Ishikawa (cell line): ENCODE measurements around the gene SASH1.

Experiments
- CEBPB ChIP-seq: IDR thresholded peaks from 2 replicates; pipeline ENCODE4 v1.6.1; 2012
- CREB1 ChIP-seq: IDR thresholded peaks from 2 replicates; pipeline ENCODE4 v1.6.1; 2012; ENCODE audit warnings: low read depth
- EGR1 ChIP-seq: IDR thresholded peaks from 2 replicates; pipeline ENCODE4 v1.6.1; 2012
- EP300 ChIP-seq: IDR thresholded peaks from 2 replicates; pipeline ENCODE4 v1.6.1; 2012; ENCODE audit warnings: borderline replicate concordance
- FOXM1 ChIP-seq: IDR thresholded peaks from 2 replicates; pipeline ENCODE4 v1.6.1; 2012; ENCODE audit warnings: low read depth, borderline replicate concordance
- NFIC ChIP-seq: IDR thresholded peaks from 2 replicates; pipeline ENCODE4 v1.6.1; 2012
- RAD21 ChIP-seq: IDR thresholded peaks from 2 replicates; pipeline ENCODE4 v1.6.1; 2012; ENCODE audit warnings: low read depth
- TAF1 ChIP-seq: IDR thresholded peaks from 2 replicates; pipeline ENCODE4 v1.6.1; 2012; ENCODE audit warnings: low read depth, mild to moderate bottlenecking
- TCF12 ChIP-seq: IDR thresholded peaks from 2 replicates; pipeline ENCODE4 v1.6.1; 2012; ENCODE audit warnings: low read depth
- TEAD4 ChIP-seq: IDR thresholded peaks from 2 replicates; pipeline ENCODE4 v1.6.1; 2012
- YY1 ChIP-seq: IDR thresholded peaks from 2 replicates; pipeline ENCODE4 v1.6.1; 2012; ENCODE audit warnings: low read depth
- ZBTB7A ChIP-seq: IDR thresholded peaks from 2 replicates; pipeline ENCODE4 v1.6.1; 2012; ENCODE audit warnings: low read depth
- TF ChIP-seq, protein P1 (sequence below): IDR thresholded peaks from 2 replicates; pipeline ENCODE4 v1.6.1; 2012
- TF ChIP-seq, protein P2 (sequence below): IDR thresholded peaks from 2 replicates; pipeline ENCODE4 v1.6.1; 2012
- TF ChIP-seq, protein P3 (sequence below): IDR thresholded peaks from 2 replicates; pipeline ENCODE4 v1.6.1; 2012; ENCODE audit warnings: low read depth, mild to moderate bottlenecking

The SASH1 gene

DNA sequence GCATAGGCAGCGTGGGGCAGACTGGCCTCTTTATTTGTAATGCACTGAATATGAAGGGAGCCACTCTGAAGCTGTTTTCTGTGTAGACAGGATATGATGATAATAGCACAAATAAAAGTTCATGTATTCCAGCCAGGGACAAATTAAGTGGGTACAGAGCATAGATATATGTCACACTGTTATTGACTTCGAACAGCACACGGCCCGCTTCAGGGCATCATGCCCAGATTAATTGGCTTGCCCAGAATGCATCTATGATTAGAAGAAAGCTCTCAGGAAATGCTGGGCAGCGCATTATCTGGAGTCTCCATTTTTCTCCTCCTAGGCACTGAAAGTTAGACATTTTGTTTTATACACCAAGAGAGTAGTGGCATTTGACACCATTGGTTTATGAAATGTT is 26.3 kb upstream of the SASH1 start:
- TF ChIP-seq RAD21 (no peak), CREB1 (no peak), CEBPB (no peak), ZBTB7A (no peak), EGR1 (no peak), NFIC (no peak), YY1 (no peak), TEAD4 (no peak), TAF1 (no peak), TCF12 (no peak), EP300 (no peak), FOXM1 (no peak)
- TF ChIP-seq, protein P1, sequence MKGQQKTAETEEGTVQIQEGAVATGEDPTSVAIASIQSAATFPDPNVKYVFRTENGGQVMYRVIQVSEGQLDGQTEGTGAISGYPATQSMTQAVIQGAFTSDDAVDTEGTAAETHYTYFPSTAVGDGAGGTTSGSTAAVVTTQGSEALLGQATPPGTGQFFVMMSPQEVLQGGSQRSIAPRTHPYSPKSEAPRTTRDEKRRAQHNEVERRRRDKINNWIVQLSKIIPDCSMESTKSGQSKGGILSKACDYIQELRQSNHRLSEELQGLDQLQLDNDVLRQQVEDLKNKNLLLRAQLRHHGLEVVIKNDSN: no peak
- TF ChIP-seq, protein P2, sequence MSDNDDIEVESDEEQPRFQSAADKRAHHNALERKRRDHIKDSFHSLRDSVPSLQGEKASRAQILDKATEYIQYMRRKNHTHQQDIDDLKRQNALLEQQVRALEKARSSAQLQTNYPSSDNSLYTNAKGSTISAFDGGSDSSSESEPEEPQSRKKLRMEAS: no peak
- TF ChIP-seq, protein P3, sequence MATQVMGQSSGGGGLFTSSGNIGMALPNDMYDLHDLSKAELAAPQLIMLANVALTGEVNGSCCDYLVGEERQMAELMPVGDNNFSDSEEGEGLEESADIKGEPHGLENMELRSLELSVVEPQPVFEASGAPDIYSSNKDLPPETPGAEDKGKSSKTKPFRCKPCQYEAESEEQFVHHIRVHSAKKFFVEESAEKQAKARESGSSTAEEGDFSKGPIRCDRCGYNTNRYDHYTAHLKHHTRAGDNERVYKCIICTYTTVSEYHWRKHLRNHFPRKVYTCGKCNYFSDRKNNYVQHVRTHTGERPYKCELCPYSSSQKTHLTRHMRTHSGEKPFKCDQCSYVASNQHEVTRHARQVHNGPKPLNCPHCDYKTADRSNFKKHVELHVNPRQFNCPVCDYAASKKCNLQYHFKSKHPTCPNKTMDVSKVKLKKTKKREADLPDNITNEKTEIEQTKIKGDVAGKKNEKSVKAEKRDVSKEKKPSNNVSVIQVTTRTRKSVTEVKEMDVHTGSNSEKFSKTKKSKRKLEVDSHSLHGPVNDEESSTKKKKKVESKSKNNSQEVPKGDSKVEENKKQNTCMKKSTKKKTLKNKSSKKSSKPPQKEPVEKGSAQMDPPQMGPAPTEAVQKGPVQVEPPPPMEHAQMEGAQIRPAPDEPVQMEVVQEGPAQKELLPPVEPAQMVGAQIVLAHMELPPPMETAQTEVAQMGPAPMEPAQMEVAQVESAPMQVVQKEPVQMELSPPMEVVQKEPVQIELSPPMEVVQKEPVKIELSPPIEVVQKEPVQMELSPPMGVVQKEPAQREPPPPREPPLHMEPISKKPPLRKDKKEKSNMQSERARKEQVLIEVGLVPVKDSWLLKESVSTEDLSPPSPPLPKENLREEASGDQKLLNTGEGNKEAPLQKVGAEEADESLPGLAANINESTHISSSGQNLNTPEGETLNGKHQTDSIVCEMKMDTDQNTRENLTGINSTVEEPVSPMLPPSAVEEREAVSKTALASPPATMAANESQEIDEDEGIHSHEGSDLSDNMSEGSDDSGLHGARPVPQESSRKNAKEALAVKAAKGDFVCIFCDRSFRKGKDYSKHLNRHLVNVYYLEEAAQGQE: no peak

DNA sequence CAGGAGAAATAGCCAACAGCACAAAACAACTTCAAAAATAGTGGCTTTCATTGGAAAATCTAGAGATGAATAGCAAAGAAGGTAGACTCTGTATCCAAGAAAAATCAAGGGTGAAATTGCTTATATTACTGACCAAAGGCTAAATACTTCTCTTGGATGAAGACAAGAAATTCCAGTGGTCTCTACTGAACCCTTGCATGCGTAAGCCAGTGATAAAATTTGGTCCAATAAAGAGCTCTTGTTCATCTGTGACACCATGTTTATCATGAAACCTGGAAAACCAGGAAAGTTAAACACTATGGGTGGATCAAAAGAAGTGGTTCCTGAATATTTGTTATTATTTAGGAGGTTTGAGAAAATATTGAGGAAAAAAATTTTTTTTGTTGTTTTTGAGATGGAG is 25.6 kb upstream of the SASH1 start:
- TF ChIP-seq TCF12 (no peak), CREB1 (no peak), NFIC (no peak), EGR1 (no peak), FOXM1 (no peak), EP300 (no peak), TAF1 (no peak), TEAD4 (no peak), CEBPB (no peak), RAD21 (no peak), ZBTB7A (no peak), YY1 (no peak)
- TF ChIP-seq, protein P3: no peak
- TF ChIP-seq, protein P2: no peak
- TF ChIP-seq, protein P1: no peak

DNA sequence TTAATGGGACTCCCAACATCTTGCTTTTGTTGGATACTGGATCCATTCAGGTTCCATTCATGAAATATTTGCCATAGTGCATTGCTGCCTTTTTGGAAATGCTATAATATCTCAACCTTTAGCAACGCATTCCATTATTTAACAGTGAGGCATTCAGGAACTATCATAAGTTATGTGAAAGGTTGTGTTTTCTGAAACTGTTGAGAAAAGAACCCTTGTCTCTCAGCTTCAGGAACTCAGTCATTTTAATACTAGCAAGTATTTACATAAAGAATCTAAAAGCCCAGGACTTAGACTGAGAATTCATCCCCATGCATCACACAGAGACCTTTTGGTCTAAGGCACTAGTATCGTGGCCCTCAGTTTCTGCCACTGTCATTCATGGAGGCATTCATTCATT is 24.9 kb upstream of the SASH1 start:
- TF ChIP-seq EGR1 (no peak), YY1 (no peak), EP300 (no peak), CEBPB (no peak), RAD21 (no peak), CREB1 (no peak), TCF12 (no peak), TEAD4 (no peak), FOXM1 (no peak), ZBTB7A (no peak), NFIC (no peak), TAF1 (no peak)
- TF ChIP-seq, protein P1: no peak
- TF ChIP-seq, protein P2: no peak
- TF ChIP-seq, protein P3: no peak
